AG08395 (cell line): ENCODE results near the gene KCNJ13.

Source experiments
- DNase-seq: peaks from one replicate; pipeline ENCODE4 v3.0.0; 2012; ENCODE audit warnings: mixed read lengths, low spot score

Gene KCNJ13

GRCh38 chr2:232776435-232776834 lies at the start of gene KCNJ13:
TSS of gene KCNJ13 (minus strand) at chr2:232776565. CDS start at chr2:232771362, 5,203 bp downstream.
- peak; percentile 15 for DNase-seq

- no peak for DNase-seq
These were observed 41.4 kb upstream of the KCNJ13 start for GRCh38 chr2:232817756-232818155.

GRCh38 chr2:232816657-232817056 lies 40.3 kb upstream of the KCNJ13 start:
- no peak for DNase-seq

- DNase-seq: no peak
These were observed 39.2 kb upstream of the KCNJ13 start for GRCh38 chr2:232815569-232815968.

GRCh38 chr2:232810444-232810843 lies 34.1 kb upstream of the KCNJ13 start:
- DNase-seq: no peak

- DNase-seq: no peak
These were observed 33.2 kb upstream of the KCNJ13 start for GRCh38 chr2:232809349-232810124.

- DNase-seq: no peak
These were observed 25.7 kb upstream of the KCNJ13 start for GRCh38 chr2:232802091-232802490.

GRCh38 chr2:232800166-232800565 lies 23.8 kb upstream of the KCNJ13 start:
- DNase-seq: no peak

- no peak for DNase-seq
These were observed 21.8 kb upstream of the KCNJ13 start for GRCh38 chr2:232798187-232798586.

- no peak for DNase-seq
These were observed 19.6 kb upstream of the KCNJ13 start for GRCh38 chr2:232795920-232796319.

GRCh38 chr2:232794981-232795380 lies 18.6 kb upstream of the KCNJ13 start:
- no peak for DNase-seq

GRCh38 chr2:232793271-232793670 lies 16.9 kb upstream of the KCNJ13 start:
- no peak for DNase-seq

GRCh38 chr2:232791518-232791917 lies 15.2 kb upstream of the KCNJ13 start:
- no peak for DNase-seq

- DNase-seq: no peak
These were observed 12.7 kb upstream of the KCNJ13 start for GRCh38 chr2:232789082-232789481.

GRCh38 chr2:232787806-232788205 lies 11.4 kb upstream of the KCNJ13 start:
- no peak for DNase-seq

- DNase-seq: no peak
These were observed 6.9 kb upstream of the KCNJ13 start for GRCh38 chr2:232783278-232783677.

- DNase-seq: peak; percentile 56
These were observed 5.4 kb upstream of the KCNJ13 start for GRCh38 chr2:232781765-232782164.

- DNase-seq: no peak
These were observed 3.6 kb upstream of the KCNJ13 start for GRCh38 chr2:232779934-232780333.

- DNase-seq: no peak
These were observed 3.1 kb upstream of the KCNJ13 start for GRCh38 chr2:232779465-232779864.

- DNase-seq: no peak
These were observed 911 bp upstream of the KCNJ13 start for GRCh38 chr2:232777276-232777675.

GRCh38 chr2:232773815-232774214 lies 2.5 kb downstream of the KCNJ13 start:
- DNase-seq: no peak

- DNase-seq: no peak
These were observed 3.8 kb downstream of the KCNJ13 start for GRCh38 chr2:232772531-232772930.

- DNase-seq: no peak
These were observed 4.5 kb downstream of the KCNJ13 start for GRCh38 chr2:232771870-232772269.

- DNase-seq: no peak
These were observed 6.2 kb downstream of the KCNJ13 start for GRCh38 chr2:232770207-232770606.
